ENCODE measurements around the gene DCBLD2.

DNA sequence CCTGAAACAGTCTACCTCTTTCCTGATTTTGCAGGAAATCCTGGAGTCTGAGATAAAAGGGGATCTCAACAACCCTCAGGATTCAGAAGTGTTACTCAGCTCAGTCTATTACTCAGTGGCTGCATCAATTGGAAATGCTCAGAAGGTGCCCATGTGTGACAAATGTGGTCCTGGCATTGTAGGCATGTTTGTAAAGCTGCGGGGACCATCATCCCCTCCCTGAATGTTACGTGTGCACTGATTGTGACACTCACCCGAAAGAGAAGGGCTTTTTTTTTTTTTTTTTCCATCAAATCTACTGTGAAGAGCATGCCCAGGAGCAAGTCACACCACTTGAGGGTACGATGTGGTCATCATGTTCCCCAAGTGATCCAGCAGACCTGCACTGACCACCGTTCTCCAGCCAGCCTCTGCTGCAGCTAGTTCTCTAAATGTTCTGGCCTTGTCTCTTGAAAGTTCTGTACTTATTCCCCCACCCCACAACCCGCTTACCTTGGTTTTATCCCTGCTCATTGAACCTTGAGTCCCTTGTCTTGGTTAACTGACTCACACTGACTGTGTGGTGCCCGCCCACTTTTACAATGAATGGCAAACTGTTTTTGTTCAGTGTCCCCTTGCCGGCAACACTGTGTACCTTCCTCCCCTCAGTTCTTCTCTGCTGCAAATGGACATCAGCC lies 118.5 kb downstream of the DCBLD2 start:
- no peak for TF ChIP-seq HEY1 (CRISPR knock-in tag; IDR thresholded peaks at IDR 0.05; ENCODE audit: borderline replicate concordance)
- no peak for TF ChIP-seq NFE2L1 (tag; IDR thresholded peaks at IDR 0.05; ENCODE audit: borderline replicate concordance, low read depth)
- TF ChIP-seq FOXK2 (conservative IDR thresholded peaks at IDR 0.05 in 1 of 2, IDR thresholded peaks at IDR 0.05 in 1 of 2; ENCODE audit: low read depth in 2 of 2): no peak
- no peak for TF ChIP-seq CHD1 (IDR thresholded peaks at IDR 0.05; ENCODE audit: low read length)
- TF ChIP-seq GTF2F1 (IDR thresholded peaks at IDR 0.05; ENCODE audit: low read depth, low read length): no peak
- TF ChIP-seq, protein P1, sequence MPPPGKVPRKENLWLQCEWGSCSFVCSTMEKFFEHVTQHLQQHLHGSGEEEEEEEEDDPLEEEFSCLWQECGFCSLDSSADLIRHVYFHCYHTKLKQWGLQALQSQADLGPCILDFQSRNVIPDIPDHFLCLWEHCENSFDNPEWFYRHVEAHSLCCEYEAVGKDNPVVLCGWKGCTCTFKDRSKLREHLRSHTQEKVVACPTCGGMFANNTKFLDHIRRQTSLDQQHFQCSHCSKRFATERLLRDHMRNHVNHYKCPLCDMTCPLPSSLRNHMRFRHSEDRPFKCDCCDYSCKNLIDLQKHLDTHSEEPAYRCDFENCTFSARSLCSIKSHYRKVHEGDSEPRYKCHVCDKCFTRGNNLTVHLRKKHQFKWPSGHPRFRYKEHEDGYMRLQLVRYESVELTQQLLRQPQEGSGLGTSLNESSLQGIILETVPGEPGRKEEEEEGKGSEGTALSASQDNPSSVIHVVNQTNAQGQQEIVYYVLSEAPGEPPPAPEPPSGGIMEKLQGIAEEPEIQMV (tag; conservative IDR thresholded peaks at IDR 0.05; ENCODE audit: low read depth): no peak
- TF ChIP-seq ZSCAN32 (CRISPR knock-in tag; IDR thresholded peaks at IDR 0.05): no peak
- TF ChIP-seq, protein P2, sequence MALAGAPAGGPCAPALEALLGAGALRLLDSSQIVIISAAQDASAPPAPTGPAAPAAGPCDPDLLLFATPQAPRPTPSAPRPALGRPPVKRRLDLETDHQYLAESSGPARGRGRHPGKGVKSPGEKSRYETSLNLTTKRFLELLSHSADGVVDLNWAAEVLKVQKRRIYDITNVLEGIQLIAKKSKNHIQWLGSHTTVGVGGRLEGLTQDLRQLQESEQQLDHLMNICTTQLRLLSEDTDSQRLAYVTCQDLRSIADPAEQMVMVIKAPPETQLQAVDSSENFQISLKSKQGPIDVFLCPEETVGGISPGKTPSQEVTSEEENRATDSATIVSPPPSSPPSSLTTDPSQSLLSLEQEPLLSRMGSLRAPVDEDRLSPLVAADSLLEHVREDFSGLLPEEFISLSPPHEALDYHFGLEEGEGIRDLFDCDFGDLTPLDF (CRISPR knock-in tag; IDR thresholded peaks at IDR 0.05): no peak
- TF ChIP-seq CEBPB (tag; IDR thresholded peaks at IDR 0.05): no peak
- TF ChIP-seq, protein P3, sequence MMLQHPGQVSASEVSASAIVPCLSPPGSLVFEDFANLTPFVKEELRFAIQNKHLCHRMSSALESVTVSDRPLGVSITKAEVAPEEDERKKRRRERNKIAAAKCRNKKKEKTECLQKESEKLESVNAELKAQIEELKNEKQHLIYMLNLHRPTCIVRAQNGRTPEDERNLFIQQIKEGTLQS (IDR thresholded peaks at IDR 0.05): no peak
- TF ChIP-seq, protein P3 (CRISPR knock-in tag; conservative IDR thresholded peaks at IDR 0.05): no peak
